DMS53 treated with DMSO at 0.1 percent for 48 hours (cell line): ENCODE measurements around the gene TNFAIP3.

ENCODE experiments used
- DNase-seq: peaks from one replicate; lab custom pipeline; 2025; ENCODE audit not compliant: unreplicated experiment; lab: John Stamatoyannopoulos, UW

TNFAIP3 gene

GRCh38 chr6:137863091-137863797 is 3.8 kb upstream of the TNFAIP3 start:
- no peak for DNase-seq

DNA sequence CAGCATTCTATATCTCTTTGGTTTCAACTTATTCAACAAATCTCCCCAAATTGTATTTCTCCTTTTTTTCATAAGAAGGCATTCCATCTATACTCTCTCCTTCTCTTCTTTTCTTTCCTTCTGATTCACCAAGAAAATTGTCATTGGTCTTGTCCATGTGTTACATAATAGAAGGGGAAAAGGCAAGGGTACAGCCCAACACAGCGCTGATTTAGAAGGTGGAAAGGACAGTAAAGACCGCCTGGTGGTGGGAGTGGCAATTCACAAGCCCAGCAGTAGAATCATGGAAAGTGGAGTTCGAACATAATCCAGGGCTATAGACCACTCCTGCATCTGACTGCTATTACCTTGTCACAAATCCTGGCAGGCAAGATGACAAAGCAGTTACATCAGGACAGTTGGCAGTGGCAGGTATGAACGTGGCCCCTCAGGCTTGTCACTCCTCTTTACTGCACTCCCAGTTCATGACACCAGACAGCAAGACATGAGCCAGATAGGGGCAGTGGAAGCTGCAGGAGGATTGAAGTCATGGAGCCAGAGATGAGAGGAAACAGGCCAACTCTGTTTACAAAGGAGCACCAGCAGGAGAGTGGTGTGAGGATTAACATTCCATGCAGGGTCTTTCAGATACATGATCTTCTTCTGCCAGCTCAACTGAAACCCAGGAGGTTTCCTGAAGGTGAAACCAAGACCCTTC is 2.1 kb upstream of the TNFAIP3 start:
- DNase-seq, result no peak

DNA sequence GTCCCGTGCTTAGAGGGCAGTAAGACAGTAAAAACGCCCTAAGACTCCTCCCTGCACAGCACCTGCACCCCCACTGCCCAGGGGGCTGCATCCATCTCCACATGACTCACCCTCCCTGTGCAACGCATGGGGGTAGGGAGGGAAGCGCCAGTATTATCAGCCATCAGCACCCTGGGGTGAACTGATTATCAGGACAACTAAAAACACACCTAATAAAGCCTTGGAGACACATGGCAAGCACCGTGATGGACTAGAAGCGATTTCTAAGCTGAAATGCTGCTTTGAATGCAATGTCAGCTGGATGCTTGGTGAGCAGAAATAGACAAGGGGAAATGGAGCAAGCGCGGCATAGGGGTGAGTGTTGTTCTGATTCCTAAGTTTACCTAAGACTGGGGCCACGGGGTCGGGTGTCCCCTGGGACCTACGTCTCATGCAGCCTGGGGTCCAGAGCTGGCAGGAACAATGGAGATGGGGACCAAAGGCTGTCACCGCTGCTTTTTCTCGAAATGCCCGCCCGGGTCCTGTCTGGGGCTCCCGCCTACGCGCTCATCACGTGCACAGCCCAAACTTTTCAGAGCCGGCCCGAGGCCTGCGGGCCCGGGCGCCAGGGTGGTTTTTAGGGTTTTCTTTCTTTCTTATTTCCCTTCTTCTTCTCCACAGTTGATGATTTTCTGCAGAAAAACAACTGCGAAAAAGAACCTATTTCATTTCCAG is 702 bp upstream of the TNFAIP3 start:
- DNase-seq, result no peak

- no peak for DNase-seq
Measured at GRCh38 chr6:137867685-137868509, 838 bp downstream of the TNFAIP3 start.

DNA sequence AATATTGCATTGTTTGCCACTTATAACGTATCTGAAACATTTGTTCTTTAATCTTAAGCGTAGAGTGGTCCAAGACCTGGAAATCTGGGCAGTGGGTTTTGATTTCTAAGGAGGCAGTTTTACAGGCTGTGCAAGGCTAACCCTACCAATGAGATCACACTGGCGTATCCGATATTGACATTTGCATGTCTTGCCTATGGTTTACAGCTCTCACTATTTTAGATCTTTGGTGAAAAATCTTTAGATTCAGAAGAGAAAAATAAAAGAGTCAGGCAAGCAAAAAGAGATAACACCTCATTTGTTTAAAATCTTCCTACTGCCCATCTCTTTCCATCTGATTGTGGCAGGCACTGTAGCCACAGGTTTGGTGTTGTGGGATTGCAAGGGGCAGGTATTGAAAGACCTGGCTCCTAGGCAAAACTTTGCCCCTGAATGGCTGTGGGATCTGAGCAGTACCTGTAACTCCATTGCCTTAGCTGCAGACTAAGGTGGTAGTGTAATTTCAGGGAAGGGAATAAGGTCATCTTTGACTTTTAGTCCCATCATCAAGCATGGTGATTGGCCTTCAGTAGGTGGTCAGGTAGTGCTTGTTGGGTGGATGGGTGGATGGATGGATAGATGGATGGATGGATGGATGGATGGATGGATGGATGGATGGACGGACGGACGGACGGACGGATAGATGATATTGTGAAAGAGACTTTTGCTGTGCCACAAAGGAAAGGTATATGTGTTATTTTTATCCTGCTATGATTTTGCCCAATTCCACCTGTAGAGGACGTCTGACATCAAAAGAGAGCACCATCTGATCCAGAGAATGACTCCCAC is 1.9 kb downstream of the TNFAIP3 start:
- no peak for DNase-seq

DNA sequence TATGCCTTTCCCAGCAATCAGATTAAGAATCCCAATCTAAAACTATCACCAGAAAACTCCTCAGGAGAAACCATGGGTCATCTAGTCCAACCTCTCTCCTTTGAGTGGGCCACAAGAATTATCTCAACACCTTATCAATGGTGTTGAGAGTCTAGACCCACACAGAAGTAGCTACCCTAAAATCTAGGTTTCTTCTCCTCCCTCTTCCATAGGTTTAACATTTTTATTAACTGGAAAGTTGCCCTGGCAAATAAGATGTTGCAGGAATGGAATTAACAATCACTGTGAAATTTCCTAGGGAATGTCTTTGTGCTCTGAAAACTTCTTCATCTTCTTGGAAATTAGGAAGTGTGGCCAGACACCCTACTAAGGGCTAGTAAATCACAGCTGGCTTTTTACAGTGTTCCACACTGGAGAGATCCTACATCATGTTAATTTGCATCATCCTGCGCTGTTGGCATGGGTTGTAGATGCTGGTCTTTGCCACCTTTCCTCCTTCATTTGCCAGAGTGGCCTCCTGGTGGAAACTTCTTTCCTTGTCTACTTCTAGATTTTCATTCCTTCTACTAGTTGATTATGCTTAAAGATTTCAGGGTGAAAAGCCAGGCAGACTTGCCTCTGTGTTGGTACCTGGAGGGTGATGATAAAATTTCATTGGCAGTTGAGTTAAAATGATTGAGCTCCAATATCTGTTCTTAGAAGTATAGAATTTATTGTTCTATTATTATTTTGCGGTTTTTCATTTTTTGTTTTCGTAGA is 2.7 kb downstream of the TNFAIP3 start:
- no peak for DNase-seq

GRCh38 chr6:137870308-137870644 is 3.2 kb downstream of the TNFAIP3 start:
- DNase-seq, result no peak

DNA sequence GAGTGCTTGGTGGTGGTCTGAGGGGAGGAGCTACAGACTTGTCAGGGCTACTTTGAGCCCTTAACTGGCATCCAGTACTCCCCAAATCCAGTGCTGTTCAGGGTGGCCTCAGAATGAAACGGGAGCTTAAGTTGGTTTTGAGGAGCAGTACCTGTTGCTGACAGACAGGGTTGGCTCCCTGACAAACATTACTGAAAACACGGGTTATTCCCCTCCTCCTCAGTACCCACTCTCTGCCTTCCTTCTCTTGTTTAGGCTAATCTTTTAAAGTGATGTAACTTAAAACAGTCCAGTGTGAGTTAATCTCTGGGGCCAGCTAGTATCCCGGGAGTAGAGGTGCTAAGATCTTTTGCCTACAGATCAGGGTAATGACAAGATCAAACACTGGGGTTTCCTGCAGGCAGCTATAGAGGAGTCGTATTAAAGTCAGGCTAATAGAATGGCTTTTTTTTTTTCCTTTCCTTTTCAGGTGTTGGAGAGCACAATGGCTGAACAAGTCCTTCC is 3.7 kb downstream of the TNFAIP3 start:
- DNase-seq, result no peak

- DNase-seq, result no peak
Measured at GRCh38 chr6:137871291-137871690, 4.2 kb downstream of the TNFAIP3 start.

- no peak for DNase-seq
Measured at GRCh38 chr6:137871831-137872454, 4.9 kb downstream of the TNFAIP3 start.

- no peak for DNase-seq
Measured at GRCh38 chr6:137872581-137873115, 5.6 kb downstream of the TNFAIP3 start.

GRCh38 chr6:137873273-137873762 is 6.3 kb downstream of the TNFAIP3 start:
- no peak for DNase-seq

DNA sequence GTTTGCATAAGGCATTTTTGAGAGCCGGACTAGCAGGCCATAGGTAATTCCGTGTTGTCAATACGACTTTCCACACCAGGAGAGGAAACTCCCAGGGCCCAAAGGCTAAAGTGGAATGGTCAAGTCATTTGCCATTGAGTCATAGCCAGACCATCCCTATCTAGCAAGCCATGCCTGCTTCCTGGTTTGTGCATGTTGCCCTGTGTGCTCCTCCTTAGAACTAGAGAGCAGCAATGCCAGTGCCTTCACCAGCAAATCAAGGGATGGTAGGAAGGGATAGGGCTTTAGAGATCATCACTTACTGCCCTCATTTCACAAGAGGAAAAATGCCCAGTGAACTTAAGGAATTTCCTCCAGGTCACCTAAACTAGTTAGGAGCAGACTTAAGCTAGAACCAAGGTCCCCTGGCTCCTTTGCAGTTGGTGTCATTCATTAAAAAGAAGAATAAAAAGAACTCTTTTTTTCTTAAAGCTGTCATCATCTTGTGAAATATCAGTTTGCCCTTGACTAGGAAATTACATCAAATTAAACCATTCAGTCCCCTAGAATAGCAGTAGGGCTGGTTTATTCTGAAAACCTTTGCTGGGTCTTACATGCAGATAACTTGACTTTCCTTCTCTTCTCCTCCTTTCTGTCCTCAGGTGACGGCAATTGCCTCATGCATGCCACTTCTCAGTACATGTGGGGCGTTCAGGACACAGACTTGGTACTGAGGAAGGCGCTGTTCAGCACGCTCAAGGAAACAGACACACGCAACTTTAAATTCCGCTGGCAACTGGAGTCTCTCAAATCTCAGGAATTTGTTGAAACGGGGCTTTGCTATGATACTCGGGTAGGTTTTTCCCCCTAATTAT is 7.4 kb downstream of the TNFAIP3 start:
- no peak for DNase-seq

GRCh38 chr6:137875058-137875520 is 8.0 kb downstream of the TNFAIP3 start:
- DNase-seq, result no peak

DNA sequence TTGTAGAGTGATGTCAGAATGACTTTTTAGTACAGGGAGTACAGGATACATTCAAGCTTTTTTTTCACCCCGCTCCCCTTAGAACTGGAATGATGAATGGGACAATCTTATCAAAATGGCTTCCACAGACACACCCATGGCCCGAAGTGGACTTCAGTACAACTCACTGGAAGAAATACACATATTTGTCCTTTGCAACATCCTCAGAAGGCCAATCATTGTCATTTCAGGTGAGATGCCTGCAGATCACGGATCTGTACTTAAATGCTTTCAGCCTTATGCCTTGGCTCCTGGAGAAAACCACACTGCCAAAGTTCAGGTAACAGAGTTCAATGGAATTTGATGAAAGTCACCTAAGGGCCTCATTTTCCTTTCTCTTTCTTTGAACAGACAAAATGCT is 8.5 kb downstream of the TNFAIP3 start:
- DNase-seq, result no peak

- no peak for DNase-seq
Measured at GRCh38 chr6:137876547-137876946, 9.5 kb downstream of the TNFAIP3 start.

GRCh38 chr6:137877113-137877512 is 10.1 kb downstream of the TNFAIP3 start:
- DNase-seq, result no peak

GRCh38 chr6:137877606-137878005 is 10.5 kb downstream of the TNFAIP3 start:
- no peak for DNase-seq
